Measurements from ENCODE around the gene NR2F1-AS1. TPM values are rescaled to one million over a fixed set of nuclear protein-coding genes. Genes with fewer than 3 reads are reported as not detected.

Gene NR2F1-AS1
- total and polyA plus RNA-seq, 4 donors: 2.0 to 4.0 (median 2.1) TPM

DNA sequence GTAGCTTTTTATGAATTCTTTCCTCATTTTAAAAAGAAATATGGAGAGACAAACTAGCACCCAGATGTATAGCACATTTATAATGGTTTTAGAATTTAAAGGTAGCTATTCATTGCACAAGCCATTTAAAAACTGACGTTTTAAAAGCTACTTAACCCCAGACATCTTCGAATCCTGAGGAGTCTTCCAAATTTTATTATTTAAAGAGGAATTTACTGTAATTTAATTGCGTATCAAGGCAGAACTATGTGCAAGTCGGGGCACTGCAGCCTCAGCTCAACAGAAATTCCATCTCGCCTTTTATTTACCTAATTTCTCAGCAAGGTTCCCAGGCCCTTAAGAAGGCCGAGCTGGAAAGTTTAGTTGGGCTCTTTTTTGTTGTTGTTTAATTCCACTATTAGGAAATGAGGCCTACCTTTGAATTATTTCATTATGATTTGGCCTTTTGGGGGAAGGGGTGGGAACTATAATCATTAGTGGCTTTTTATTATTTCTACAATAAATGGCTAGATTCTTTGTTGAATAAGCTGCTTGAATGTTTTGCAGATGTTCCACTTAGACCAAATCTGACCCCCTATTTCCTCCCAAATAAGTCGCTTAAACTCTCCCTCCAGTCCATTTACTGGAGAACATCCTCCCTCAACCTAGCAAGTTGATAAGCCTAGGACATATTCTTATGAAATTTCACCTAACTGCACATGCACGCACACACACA, 22.2 kb upstream of the NR2F1-AS1 start:
- no peak overlapping the region for H3K27ac ChIP-seq (ENCODE audit: low read depth in 1 of 2, low read length in 2 of 2)
- peaks cover 4 to 9% (median 8%) of the 10 kb centered on the region in 4 donors for H3K4me1 ChIP-seq (ENCODE audit: control insufficient read depth in 4 of 4, insufficient read depth in 4 of 4, low read length in 3 of 4)
- no peak overlapping the region for H3K9ac ChIP-seq (ENCODE audit: low read depth in 1 of 2, low read length in 2 of 2)
- peaks cover 0 to 1% (median 0%) of the 10 kb centered on the region in 4 donors for H3K9me3 ChIP-seq (ENCODE audit: control insufficient read depth in 4 of 4, low read length in 3 of 4)
- no peak for DNase-seq (ENCODE audit: low spot score)
- H3K27me3 ChIP-seq (ENCODE audit: control insufficient read depth in 4 of 4, insufficient read depth in 4 of 4, low read length in 3 of 4): peaks cover 2 to 33% (median 13%) of the 10 kb centered on the region in 4 donors
- no peak overlapping the region for H3K4me3 ChIP-seq (ENCODE audit: low read depth in 1 of 3, low read length in 3 of 3)
- TF ChIP-seq RAD21 (IDR thresholded peaks at IDR 0.05) (no peak), FOXA2 (IDR thresholded peaks at IDR 0.05) (no peak), FOXA1 (IDR thresholded peaks at IDR 0.05) (no peak), NR2F2 (IDR thresholded peaks at IDR 0.05) (no peak), TAF1 (conservative IDR thresholded peaks at IDR 0.05) (no peak), GABPA (IDR thresholded peaks at IDR 0.05 in 1 of 2, conservative IDR thresholded peaks at IDR 0.05 in 1 of 2) (no peak), HNF4A (conservative IDR thresholded peaks at IDR 0.05) (no peak)
- TF ChIP-seq, protein P1, sequence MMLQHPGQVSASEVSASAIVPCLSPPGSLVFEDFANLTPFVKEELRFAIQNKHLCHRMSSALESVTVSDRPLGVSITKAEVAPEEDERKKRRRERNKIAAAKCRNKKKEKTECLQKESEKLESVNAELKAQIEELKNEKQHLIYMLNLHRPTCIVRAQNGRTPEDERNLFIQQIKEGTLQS (IDR thresholded peaks at IDR 0.05): no peak
- TF ChIP-seq, protein P2, sequence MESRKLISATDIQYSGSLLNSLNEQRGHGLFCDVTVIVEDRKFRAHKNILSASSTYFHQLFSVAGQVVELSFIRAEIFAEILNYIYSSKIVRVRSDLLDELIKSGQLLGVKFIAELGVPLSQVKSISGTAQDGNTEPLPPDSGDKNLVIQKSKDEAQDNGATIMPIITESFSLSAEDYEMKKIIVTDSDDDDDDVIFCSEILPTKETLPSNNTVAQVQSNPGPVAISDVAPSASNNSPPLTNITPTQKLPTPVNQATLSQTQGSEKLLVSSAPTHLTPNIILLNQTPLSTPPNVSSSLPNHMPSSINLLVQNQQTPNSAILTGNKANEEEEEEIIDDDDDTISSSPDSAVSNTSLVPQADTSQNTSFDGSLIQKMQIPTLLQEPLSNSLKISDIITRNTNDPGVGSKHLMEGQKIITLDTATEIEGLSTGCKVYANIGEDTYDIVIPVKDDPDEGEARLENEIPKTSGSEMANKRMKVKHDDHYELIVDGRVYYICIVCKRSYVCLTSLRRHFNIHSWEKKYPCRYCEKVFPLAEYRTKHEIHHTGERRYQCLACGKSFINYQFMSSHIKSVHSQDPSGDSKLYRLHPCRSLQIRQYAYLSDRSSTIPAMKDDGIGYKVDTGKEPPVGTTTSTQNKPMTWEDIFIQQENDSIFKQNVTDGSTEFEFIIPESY (IDR thresholded peaks at IDR 0.05): no peak
- TF ChIP-seq, protein P3, sequence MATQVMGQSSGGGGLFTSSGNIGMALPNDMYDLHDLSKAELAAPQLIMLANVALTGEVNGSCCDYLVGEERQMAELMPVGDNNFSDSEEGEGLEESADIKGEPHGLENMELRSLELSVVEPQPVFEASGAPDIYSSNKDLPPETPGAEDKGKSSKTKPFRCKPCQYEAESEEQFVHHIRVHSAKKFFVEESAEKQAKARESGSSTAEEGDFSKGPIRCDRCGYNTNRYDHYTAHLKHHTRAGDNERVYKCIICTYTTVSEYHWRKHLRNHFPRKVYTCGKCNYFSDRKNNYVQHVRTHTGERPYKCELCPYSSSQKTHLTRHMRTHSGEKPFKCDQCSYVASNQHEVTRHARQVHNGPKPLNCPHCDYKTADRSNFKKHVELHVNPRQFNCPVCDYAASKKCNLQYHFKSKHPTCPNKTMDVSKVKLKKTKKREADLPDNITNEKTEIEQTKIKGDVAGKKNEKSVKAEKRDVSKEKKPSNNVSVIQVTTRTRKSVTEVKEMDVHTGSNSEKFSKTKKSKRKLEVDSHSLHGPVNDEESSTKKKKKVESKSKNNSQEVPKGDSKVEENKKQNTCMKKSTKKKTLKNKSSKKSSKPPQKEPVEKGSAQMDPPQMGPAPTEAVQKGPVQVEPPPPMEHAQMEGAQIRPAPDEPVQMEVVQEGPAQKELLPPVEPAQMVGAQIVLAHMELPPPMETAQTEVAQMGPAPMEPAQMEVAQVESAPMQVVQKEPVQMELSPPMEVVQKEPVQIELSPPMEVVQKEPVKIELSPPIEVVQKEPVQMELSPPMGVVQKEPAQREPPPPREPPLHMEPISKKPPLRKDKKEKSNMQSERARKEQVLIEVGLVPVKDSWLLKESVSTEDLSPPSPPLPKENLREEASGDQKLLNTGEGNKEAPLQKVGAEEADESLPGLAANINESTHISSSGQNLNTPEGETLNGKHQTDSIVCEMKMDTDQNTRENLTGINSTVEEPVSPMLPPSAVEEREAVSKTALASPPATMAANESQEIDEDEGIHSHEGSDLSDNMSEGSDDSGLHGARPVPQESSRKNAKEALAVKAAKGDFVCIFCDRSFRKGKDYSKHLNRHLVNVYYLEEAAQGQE (IDR thresholded peaks at IDR 0.05): no peak
- 80% methylated on average over 8 of the region's 8 CpGs for WGBS
- H3K36me3 ChIP-seq (ENCODE audit: control insufficient read depth in 4 of 4, insufficient read depth in 3 of 4, low read depth in 1 of 4, low read length in 3 of 4): no peaks in the 10 kb centered on the region

DNA sequence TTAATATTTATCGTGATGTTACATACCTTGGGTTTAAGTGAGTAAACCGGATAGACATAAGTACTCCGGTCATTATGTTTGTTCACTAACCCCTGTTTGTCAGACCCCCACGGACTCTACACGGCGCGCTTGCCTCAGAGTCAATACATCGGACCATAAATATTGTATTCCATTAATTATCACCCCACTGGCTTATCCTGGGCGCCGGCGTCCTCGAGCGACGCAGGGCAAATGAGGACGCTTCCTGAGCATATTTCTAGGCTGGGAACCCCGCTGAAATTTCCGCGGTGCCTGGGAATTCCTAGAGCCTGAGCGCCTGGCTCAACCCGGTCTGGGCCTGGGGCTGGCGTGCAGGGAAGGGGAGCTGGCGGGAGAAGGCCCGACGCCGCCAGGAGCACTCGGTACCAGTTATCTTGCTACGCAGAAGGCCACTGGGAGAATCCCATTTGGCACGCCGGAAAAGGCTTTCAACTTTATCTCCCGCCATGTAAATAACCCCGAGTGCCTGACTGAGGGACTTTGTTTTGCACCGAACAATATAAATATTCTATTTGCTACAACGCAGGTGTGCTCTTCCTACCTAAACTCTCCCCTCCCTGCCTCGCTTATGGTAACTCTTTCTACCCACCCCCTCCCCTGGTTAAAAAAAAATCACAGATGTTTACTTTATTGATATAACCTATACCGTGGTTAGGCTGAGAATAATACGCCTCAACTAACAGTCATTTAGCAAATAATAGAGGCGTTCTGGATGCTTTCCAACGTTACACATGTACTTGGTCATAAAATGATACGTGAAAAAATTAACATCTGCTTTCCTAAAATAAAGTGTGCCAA, 21.4 kb upstream of the NR2F1-AS1 start:
- H3K9ac ChIP-seq (ENCODE audit: low read depth in 1 of 2, low read length in 2 of 2): no peak overlapping the region
- H3K36me3 ChIP-seq (ENCODE audit: control insufficient read depth in 4 of 4, insufficient read depth in 3 of 4, low read depth in 1 of 4, low read length in 3 of 4): no peaks in the 10 kb centered on the region
- 30% methylated on average over 39 of the region's 39 CpGs for WGBS
- TF ChIP-seq RAD21 (IDR thresholded peaks at IDR 0.05) (no peak), FOXA1 (IDR thresholded peaks at IDR 0.05) (no peak), HNF4A (conservative IDR thresholded peaks at IDR 0.05) (no peak)
- H3K9me3 ChIP-seq (ENCODE audit: control insufficient read depth in 4 of 4, low read length in 3 of 4): peaks cover 0 to 1% (median 0%) of the 10 kb centered on the region in 4 donors
- H3K27me3 ChIP-seq (ENCODE audit: control insufficient read depth in 4 of 4, insufficient read depth in 4 of 4, low read length in 3 of 4): peaks cover 2 to 33% (median 11%) of the 10 kb centered on the region in 4 donors
- no peak for DNase-seq (ENCODE audit: low spot score)
- H3K4me1 ChIP-seq (ENCODE audit: control insufficient read depth in 4 of 4, insufficient read depth in 4 of 4, low read length in 3 of 4): peaks cover 0 to 8% (median 1%) of the 10 kb centered on the region in 4 donors
- no peak overlapping the region for H3K27ac ChIP-seq (ENCODE audit: low read depth in 1 of 2, low read length in 2 of 2)
- H3K4me3 ChIP-seq (ENCODE audit: low read depth in 1 of 3, low read length in 3 of 3): no peak overlapping the region
